GM19467 (cell line): Measurements from ENCODE around the gene NLGN1.
"Not testable (repeated sequence)": the region's sequence is repeated elsewhere in the genome, so short reads cannot be mapped to it uniquely, and the experiment has no call there.

Experiments
- ATAC-seq: cut with Tn5 transposase; IDR thresholded peaks from one replicate; pipeline ENCODE4 v1.9.1; 2021; ENCODE audit warnings: mild to moderate bottlenecking, moderate library complexity; ENCODE audit not compliant: unreplicated experiment

NLGN1 gene

DNA sequence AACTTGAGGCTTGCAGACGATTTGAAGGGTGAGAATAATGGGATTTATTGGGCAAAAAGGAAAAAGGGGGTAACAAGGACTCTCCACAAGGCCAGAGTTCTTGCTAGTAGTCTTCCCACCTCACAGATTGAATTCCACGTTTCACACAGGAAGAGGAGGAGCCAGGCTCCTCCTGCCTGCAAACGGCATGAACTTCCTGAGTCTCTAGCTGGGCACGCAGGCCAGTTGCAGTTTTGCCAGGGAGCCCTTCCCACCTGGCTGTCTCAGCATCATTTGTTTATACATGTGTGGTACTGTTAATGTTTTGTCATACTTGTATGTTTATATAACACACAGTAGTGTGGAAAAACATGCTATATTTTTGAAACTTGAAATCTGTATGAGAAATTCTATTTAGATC, 155.0 kb downstream of the NLGN1 start:
- no peak for ATAC-seq

DNA sequence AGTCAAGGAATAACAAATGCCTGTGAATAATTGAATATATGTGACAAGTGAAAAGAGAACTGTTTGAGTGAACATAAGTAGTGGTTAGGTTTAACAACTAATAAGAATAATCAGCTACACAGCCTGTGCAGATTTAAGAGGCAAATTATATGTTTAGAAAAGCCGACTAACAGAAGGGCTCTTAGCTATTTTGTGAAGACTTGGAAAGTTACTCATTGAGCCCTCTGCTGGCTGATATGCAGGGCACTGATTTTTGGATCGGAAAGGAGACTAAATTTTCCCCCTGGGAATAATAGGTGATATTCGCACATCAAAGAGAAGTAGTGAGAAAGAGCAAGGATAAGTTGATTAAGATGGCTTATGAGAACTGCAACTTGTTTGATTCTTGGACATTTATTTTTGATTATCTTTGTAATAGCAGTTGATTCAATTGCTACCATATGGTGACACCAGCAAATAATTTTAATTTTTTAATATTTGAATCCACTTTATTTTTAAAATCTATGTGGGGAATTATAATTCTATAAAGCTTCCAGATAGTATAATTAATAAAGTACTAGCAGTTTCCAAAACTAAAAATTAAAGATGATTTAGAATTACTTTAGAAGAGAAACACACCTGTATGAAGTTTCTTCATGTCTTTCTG, 156.2 kb downstream of the NLGN1 start:
- ATAC-seq = no peak

GRCh38 chr3:173556546-173556945, 159.0 kb downstream of the NLGN1 start:
- ATAC-seq = no peak

GRCh38 chr3:173567997-173568396, 170.5 kb downstream of the NLGN1 start:
- no peak for ATAC-seq

DNA sequence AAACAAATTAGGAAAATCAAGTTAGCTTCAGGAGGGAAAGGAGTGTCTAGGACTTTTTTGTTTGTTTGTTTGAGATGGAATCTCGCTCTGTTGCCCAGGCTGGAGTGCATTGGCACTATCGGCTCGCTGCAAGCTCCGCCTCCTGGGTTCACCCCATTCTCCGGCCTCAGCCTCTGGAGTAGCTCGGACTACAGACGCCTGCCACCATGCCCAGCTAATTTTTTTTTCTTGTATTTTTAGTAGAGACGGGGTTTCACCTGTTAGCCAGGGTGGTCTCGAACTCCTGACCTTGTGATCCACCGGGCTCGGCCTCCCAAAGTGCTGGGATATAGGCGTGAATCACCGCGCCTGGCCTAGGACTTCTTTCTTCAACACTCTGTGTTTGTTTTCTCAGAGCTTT, 171.1 kb downstream of the NLGN1 start:
- no peak for ATAC-seq

DNA sequence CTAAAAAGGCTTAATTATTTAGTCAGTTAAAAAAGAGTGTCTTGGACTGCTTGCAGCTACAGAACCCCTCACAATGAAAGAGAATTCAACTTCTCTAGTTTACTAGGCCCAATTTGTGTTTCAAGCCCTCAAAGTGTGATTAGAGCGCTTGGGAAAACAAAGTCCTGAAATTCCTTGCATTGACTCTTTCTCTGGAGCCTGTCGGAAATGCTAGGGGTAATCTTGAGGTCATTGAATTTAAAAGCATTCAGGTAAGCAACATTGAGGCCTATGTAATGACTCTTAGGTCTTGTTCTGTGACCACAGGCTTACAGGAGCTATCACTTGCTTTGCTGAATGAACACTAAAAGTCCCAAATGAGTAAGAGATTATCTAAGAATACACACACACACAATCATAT, 186.0 kb downstream of the NLGN1 start:
- no peak for ATAC-seq

GRCh38 chr3:173584093-173584837, 186.7 kb downstream of the NLGN1 start:
- no peak for ATAC-seq

DNA sequence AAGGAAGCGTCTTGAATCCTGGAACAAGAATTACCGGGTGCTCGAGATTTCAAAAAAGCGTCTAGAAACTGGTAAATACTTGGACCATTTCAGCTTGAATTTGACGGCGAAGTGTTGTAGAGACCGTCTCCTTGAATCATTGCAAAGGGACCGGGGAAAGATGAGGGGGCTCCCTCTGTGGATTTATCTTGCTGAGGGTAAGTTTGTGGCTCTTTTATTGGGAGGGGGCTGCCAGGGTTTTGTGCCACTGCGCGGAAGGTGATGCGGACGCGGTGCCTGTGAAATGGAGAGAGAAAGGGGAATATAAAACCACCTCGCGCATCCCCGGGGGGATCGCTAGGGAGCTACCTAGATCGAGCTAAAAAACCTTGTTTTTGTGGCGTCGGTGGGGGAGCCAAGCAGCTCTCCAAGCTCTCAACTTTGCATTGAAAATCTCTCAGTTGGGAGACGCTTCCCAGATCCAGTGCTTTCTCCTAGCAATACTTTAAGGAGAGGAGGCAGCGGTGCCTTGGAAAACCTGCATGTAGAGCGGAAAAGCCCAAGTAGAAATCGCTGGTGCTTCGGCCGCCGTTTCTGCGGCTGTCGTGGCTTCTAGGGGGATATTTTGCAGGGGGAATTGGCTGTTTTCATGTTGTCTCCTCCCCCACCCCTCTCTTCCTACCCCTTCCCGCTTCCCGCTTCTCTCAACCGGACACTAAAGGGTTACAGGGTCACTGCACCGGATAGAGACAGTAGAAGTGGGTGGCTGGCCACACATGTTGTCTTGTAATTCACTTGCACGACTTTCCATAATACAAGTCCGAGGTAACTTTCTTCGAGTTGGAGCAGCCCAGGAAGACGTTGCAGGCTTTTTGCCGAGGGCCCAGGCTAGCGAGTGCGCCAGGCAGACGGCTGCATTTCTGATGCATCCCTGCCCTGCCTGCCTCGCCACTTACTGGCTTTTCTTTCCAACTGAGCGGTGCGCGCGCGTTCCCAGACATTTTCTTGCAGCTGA, 187.6 kb downstream of the NLGN1 start:
- no peak for ATAC-seq

- ATAC-seq = no peak
These were observed 188.6 kb downstream of the NLGN1 start for GRCh38 chr3:173586166-173586565.

DNA sequence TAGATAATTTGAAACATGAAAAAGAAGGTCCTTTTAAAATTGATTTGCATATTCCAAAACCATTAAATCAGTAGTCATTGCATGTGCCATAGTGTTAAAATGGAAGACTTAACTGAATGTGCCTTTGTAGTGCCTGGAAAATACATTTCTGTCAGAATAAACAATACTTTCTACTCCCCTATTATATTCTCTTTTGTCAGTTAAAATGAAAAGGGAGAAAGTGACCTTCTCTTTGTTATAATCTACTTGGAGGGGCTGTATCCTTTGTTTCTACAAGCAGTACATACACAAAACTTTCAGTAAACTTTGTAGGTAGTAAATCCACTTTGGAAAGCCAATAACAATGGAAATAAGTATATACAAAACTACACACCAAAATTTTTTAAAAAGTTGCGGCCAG, 189.5 kb downstream of the NLGN1 start:
- no peak for ATAC-seq

GRCh38 chr3:173588556-173588955, 191.0 kb downstream of the NLGN1 start:
- no peak for ATAC-seq

DNA sequence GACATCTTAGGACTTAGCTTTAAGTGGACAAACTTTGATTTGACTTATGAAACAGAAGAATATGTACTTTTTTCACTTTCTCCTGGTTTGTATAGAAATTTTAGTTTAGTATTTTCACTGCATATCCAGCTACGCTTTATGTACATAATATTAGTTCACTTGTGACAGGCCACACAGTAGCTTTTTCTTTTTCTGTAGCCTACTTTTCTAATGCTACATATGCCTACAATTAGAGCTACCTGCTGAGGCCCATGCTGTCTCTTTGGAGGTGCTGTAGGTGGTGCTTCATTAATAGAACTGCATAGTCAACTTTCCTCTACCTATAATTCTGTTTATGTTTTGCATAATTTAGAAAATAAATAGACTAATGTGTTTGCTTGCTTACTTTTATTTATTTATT, 191.6 kb downstream of the NLGN1 start:
- ATAC-seq = no peak

DNA sequence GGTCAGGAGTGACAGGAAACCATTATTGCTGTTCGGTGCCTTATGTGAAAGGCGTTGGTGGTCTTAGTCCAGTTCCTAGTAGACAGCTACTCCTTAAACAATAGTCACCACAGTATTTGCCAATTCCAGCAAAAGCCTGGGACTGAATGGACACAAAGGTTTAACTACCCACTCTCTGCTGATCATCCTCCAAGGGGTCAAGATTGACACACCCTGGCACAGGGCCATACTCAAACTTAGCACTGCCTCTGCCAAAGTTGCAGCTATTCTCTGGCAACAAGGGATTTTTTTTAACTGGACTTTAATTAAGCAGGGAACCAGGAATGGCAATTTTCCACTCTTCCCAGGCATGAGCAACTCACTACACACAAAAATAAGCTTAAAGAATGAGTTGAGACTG, 193.9 kb downstream of the NLGN1 start:
- no peak for ATAC-seq

GRCh38 chr3:173594881-173595280, 197.3 kb downstream of the NLGN1 start:
- ATAC-seq = not testable (repeated sequence)

GRCh38 chr3:173599673-173600072, 202.1 kb downstream of the NLGN1 start:
- ATAC-seq = no peak

GRCh38 chr3:173614522-173614921, 217.0 kb downstream of the NLGN1 start:
- ATAC-seq = no peak

DNA sequence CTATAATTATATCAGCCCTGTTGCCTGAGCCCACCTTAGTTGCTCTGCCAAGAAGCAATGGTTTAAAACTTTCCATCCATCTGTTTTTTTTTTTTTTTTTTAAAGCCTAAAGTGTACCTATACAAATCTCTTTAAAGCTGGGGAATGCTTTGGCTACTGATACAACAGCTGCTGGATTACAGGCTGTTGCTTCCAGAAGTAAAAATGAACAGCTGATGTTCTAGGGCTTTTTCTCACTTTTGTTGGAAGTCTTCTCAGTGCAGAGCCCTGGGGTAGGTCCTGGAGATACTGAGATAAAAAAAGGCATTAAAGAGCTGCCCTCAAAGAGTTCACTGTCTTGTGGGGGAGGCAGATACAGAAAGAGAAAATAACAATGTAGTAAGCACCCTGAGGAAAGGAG, 218.1 kb downstream of the NLGN1 start:
- ATAC-seq = no peak

DNA sequence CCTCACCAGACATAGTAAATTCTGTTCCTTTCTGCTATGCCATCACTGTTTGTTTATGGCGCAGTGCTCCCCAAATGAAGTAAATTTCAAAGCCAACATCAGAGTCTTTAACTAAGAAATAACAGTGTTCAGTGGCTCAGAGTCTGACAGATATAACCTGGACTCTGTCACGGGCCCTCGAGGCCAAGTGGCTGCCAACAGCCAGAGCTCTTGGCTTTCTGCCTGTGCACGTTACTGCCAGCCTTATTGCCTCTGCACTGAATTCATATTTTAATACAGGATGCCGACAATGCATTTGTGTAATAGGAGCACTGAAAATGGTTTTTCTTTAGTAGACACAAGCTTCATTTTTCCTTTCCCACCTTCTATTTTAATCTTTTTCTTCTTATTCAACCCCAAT, 219.9 kb downstream of the NLGN1 start:
- no peak for ATAC-seq

- ATAC-seq = no peak
These were observed 220.6 kb downstream of the NLGN1 start for GRCh38 chr3:173618148-173618547.

- no peak for ATAC-seq
These were observed 221.2 kb downstream of the NLGN1 start for GRCh38 chr3:173618703-173619102.

DNA sequence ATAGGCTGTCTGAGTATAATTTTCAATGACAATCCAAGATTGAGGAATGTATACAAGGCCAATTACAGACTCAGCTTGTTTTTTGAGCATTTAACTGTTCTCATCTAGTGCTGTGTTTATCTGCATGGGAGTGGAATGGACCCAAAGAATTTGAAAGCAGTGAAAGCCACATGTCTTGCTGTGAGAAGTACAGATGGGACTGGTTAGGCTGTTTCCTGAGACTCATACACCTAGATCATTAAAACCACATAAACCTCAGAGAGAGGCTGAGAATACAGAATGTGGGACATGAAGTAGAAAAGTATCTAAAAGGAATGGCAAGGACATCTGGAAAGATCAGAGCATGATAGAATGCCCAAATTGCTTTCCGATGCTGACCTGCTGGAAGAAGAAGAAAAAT, 224.6 kb downstream of the NLGN1 start:
- no peak for ATAC-seq

DNA sequence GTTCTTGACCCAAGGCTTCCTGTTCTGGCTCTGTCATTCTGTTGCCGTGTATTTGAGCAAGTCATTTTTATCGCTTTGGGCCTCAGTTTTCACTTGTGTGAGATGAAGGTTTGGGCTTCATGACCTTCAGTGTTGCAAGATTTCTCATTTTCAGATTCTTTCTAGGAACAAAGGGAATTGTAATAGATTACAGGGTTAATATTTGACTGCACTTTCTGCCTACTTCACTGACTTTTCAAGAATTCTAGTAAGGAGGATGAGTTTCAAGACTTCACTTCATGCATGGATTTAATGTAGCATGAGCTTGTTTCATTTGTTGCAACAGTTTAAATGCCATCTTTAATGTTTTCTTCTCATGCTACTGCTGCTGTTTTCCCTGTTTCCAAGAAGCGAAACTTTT, 226.5 kb downstream of the NLGN1 start:
- no peak for ATAC-seq
